BLaER1 treated with 17β-estradiol and CSF1 and Interleukin-3, amounts not matched to agents 10 nM and 100 nM (cell line): Measurements from ENCODE around the gene PPFIBP2.

Experiments
- H3K27ac ChIP-seq, 11 experiments: shearing (Covaris generic); formaldehyde crosslinking; 2 replicates each; pipeline ENCODE4 v1.8.1; 2022
- H3K27me3 ChIP-seq, 11 experiments: shearing (Covaris generic); formaldehyde crosslinking; 2 replicates each; pipeline ENCODE4 v1.8.1; 2022
- H3K36me3 ChIP-seq, 11 experiments: shearing (Covaris generic); formaldehyde crosslinking; 2 replicates each; pipeline ENCODE4 v1.8.1; 2022
- H3K4me1 ChIP-seq, 10 experiments: shearing (Covaris generic); formaldehyde crosslinking; 2 replicates each; pipeline ENCODE4 v1.8.1; 2022
- H3K4me2 ChIP-seq, 11 experiments: shearing (Covaris generic); formaldehyde crosslinking; 2 replicates each; pipeline ENCODE4 v1.8.1; 2022
- H3K4me3 ChIP-seq, 10 experiments: shearing (Covaris generic); formaldehyde crosslinking; 2 replicates each; pipeline ENCODE4 v1.8.1; 2022
- H3K9ac ChIP-seq, 11 experiments: shearing (Covaris generic); formaldehyde crosslinking; 2 replicates each; pipeline ENCODE4 v1.8.1; 2022
- H3K9me3 ChIP-seq, 11 experiments: shearing (Covaris generic); formaldehyde crosslinking; replicated peaks in 1 of 11; 2 replicates each; pipeline ENCODE4 v1.8.1; 2022
- H4K20me1 ChIP-seq, 11 experiments: shearing (Covaris generic); formaldehyde crosslinking; 2 replicates each; pipeline ENCODE4 v1.8.1; 2022
- Cebpa-rat ChIP-seq, 11 experiments: shearing (Covaris generic); IDR thresholded peaks; 2 replicates each; pipeline ENCODE4 v1.8.1; 2022

Gene PPFIBP2

GRCh38 chr11:7603031-7603781 lies 89.4 kb downstream of the PPFIBP2 start:
- peaks cover 0 to 8% (median 0%) of the 10 kb centered on the region in 10 experiments; a peak in 1 of 20 replicates for H3K4me1 ChIP-seq
- no peak overlapping the region for H3K27ac ChIP-seq
- TF ChIP-seq Cebpa-rat (IDR thresholded peaks at IDR 0.05), result no peak
- H3K9ac ChIP-seq, result no peak overlapping the region
- no peaks in the 10 kb centered on the region for H3K27me3 ChIP-seq
- peaks cover 0 to 81% (median 0%) of the 10 kb centered on the region in 11 experiments; a peak in 4 of 22 replicates for H3K36me3 ChIP-seq
- no peak overlapping the region for H3K4me3 ChIP-seq
- H4K20me1 ChIP-seq, result peaks cover 0 to 6% (median 0%) of the 10 kb centered on the region in 11 experiments; a peak in 1 of 22 replicates
- no peak overlapping the region for H3K4me2 ChIP-seq
- H3K9me3 ChIP-seq, result no peaks in the 10 kb centered on the region

DNA sequence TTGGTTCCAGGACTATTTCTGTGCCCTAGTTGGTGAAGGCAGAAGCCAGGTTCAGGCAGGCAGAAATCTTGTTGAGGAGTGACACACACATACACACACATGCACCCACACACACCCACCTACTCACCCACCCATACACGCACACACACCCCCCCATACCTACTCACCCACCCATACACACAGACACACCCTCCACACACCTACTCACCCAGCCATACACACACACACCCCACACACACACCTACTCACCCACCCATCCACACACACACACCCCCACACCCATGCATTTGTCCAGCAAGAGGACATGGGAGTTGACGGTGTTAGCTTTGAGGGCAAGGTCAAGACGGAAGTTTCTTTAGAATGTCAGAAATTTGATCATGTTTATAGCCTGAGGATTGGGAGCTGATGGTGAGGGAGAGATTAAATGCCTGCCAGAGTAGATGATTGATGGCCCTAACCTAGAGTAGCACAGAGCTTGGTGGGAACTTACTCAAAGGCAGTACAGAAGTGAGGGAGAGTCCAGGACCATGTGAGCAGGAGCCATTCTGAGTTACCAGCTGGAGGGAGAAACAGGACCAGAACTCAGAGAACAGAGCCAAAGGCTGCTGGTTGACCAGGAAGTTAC lies 90.6 kb downstream of the PPFIBP2 start:
- Histone ChIP-seq H3K27me3 (no peaks in the 10 kb centered on the region), H3K4me1 (peaks cover 0 to 8% (median 0%) of the 10 kb centered on the region in 10 experiments; a peak in 1 of 20 replicates), H3K27ac (no peak overlapping the region), H3K9me3 (no peaks in the 10 kb centered on the region), H4K20me1 (peaks cover 0 to 10% (median 0%) of the 10 kb centered on the region in 11 experiments; a peak in 1 of 22 replicates), H3K4me2 (no peak overlapping the region), H3K9ac (no peak overlapping the region), H3K36me3 (peaks cover 0 to 79% (median 0%) of the 10 kb centered on the region in 11 experiments; a peak in 4 of 22 replicates), H3K4me3 (no peak overlapping the region)
- TF ChIP-seq Cebpa-rat (IDR thresholded peaks at IDR 0.05), result no peak

GRCh38 chr11:7605186-7605943 lies 91.6 kb downstream of the PPFIBP2 start:
- H3K4me3 ChIP-seq, result no peak overlapping the region
- H3K9me3 ChIP-seq, result no peaks in the 10 kb centered on the region
- H3K27me3 ChIP-seq, result no peaks in the 10 kb centered on the region
- H4K20me1 ChIP-seq, result peaks cover 0 to 5% (median 0%) of the 10 kb centered on the region in 11 experiments; a peak in 1 of 22 replicates
- peaks cover 0 to 2% (median 0%) of the 10 kb centered on the region in 10 experiments; a peak in 1 of 20 replicates for H3K4me1 ChIP-seq
- no peak for TF ChIP-seq Cebpa-rat (IDR thresholded peaks at IDR 0.05)
- no peak overlapping the region for H3K9ac ChIP-seq
- no peak overlapping the region for H3K4me2 ChIP-seq
- peaks cover 0 to 84% (median 2%) of the 10 kb centered on the region in 11 experiments; a peak in 8 of 22 replicates for H3K36me3 ChIP-seq
- no peak overlapping the region for H3K27ac ChIP-seq

DNA sequence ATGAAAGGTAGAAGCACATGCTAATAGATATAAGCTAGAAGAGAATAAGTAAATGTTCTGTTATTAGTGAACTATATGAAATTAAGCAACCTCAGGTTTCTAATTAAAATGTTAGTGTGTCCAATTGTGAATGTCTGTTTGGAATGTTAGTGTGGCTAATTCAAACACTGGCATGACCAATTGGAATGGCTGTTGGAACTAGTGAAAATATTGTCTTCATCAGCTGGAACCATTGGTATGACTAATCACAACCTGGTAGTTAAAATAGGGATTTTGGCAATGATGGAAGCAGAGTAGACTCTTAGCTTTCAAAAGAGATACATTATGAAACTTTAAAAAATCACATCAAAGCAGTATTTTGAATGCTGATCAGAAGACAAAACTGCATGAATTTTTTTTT lies 92.7 kb downstream of the PPFIBP2 start:
- no peak overlapping the region for H3K27ac ChIP-seq
- H3K4me3 ChIP-seq, result no peak overlapping the region
- peaks cover 0 to 84% (median 4%) of the 10 kb centered on the region in 11 experiments; a peak in 8 of 22 replicates for H3K36me3 ChIP-seq
- H3K9me3 ChIP-seq, result no peaks in the 10 kb centered on the region
- no peak for TF ChIP-seq Cebpa-rat (IDR thresholded peaks at IDR 0.05)
- H4K20me1 ChIP-seq, result peaks cover 0 to 4% (median 0%) of the 10 kb centered on the region in 11 experiments; a peak in 1 of 22 replicates
- no peaks in the 10 kb centered on the region for H3K4me1 ChIP-seq
- H3K27me3 ChIP-seq, result no peaks in the 10 kb centered on the region
- no peak overlapping the region for H3K4me2 ChIP-seq
- H3K9ac ChIP-seq, result no peak overlapping the region

GRCh38 chr11:7609015-7609414 lies 95.2 kb downstream of the PPFIBP2 start:
- no peak overlapping the region for H3K9ac ChIP-seq
- no peak overlapping the region for H3K4me3 ChIP-seq
- no peak for TF ChIP-seq Cebpa-rat (IDR thresholded peaks at IDR 0.05)
- H3K36me3 ChIP-seq, result peaks cover 0 to 86% (median 4%) of the 10 kb centered on the region in 11 experiments; a peak in 9 of 22 replicates
- no peak overlapping the region for H3K27ac ChIP-seq
- no peaks in the 10 kb centered on the region for H3K27me3 ChIP-seq
- peaks cover 0 to 20% (median 0%) of the 10 kb centered on the region in 11 experiments; a peak in 1 of 22 replicates for H4K20me1 ChIP-seq
- no peaks in the 10 kb centered on the region for H3K9me3 ChIP-seq
- no peak overlapping the region for H3K4me2 ChIP-seq
- H3K4me1 ChIP-seq, result no peaks in the 10 kb centered on the region

DNA sequence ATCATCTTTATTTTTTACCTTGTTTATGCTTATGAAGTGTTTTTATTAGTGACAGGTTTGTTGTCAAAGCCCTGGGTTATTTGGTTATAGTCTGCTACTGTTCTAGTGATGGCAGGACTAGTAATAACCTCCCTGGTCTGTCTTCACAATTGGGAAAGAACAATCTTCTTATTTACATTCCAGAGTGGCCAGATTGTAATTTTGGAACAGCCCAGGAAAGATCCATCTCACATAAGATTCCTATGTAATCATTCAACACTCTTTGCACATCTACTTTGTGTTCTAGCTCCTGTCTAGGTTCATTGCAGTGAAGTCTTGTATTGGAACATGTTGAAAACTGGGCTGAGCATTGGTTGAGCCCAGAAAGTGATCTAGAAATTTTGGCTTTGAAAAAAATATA lies 95.7 kb downstream of the PPFIBP2 start:
- Histone ChIP-seq H3K9me3 (no peaks in the 10 kb centered on the region), H3K4me3 (no peak overlapping the region), H4K20me1 (peaks cover 0 to 20% (median 0%) of the 10 kb centered on the region in 11 experiments; a peak in 1 of 22 replicates), H3K27me3 (no peaks in the 10 kb centered on the region), H3K36me3 (peaks cover 0 to 86% (median 4%) of the 10 kb centered on the region in 11 experiments; a peak in 9 of 22 replicates), H3K4me2 (no peak overlapping the region), H3K27ac (no peak overlapping the region), H3K4me1 (no peaks in the 10 kb centered on the region), H3K9ac (no peak overlapping the region)
- TF ChIP-seq Cebpa-rat (IDR thresholded peaks at IDR 0.05), result no peak

DNA sequence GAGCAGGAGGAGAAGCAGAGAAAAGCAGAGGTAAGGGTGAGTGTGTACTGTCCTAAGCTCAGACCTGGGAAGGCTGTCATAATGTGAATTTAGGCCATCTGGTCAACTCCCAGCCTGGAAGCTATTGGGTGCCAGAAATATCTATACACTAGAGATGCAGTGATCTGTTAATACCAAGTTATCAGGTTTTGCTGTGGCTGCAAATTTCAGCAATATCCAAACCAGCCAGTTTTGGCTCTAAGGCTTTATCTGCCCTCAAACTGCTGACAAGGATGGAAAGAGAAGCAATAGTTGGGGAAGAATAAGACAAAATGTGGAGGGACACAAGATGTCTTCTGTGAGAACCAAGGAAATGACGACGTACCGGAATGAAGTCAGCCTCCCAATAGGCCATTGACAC lies 96.6 kb downstream of the PPFIBP2 start:
- Histone ChIP-seq H3K36me3 (peaks cover 0 to 88% (median 4%) of the 10 kb centered on the region in 11 experiments; a peak in 9 of 22 replicates), H3K27me3 (no peaks in the 10 kb centered on the region), H3K4me2 (no peak overlapping the region), H3K9me3 (no peaks in the 10 kb centered on the region), H3K4me1 (no peaks in the 10 kb centered on the region), H3K4me3 (no peak overlapping the region), H3K9ac (no peak overlapping the region), H3K27ac (no peak overlapping the region), H4K20me1 (peaks cover 0 to 20% (median 0%) of the 10 kb centered on the region in 11 experiments; a peak in 1 of 22 replicates)
- TF ChIP-seq Cebpa-rat (IDR thresholded peaks at IDR 0.05), result no peak

DNA sequence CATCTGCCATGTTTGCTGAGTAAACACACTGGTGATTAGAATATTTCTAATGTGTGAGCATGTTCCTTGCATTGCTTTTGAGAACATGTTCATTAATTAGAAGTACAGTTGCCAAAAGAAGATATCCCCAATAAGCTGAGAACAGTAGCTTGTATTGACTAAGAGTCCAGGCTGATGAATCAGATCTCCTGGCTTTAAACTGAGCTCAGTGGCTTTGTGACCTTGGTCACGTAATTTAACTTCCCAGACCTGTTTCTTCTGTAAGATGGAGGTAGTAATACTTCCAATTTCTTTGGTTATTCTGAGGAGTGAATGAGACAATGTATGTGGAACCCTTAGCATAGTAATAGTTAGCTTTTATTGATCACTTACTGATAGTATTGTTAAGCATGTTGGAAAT lies 97.6 kb downstream of the PPFIBP2 start:
- Histone ChIP-seq H3K9me3 (no peaks in the 10 kb centered on the region), H3K27ac (no peak overlapping the region), H3K27me3 (no peaks in the 10 kb centered on the region), H3K4me3 (no peak overlapping the region), H3K36me3 (peaks cover 0 to 88% (median 4%) of the 10 kb centered on the region in 11 experiments; a peak in 9 of 22 replicates), H3K4me1 (no peaks in the 10 kb centered on the region), H3K4me2 (no peak overlapping the region), H3K9ac (no peak overlapping the region), H4K20me1 (peaks cover 0 to 22% (median 0%) of the 10 kb centered on the region in 11 experiments; a peak in 1 of 22 replicates)
- TF ChIP-seq Cebpa-rat (IDR thresholded peaks at IDR 0.05), result no peak
